DMS79 (cell line): Measurements from ENCODE around the gene XKR3.
"Not testable (repeated sequence)": the region's sequence is repeated elsewhere in the genome, so short reads cannot be mapped to it uniquely, and the experiment has no call there.

Source experiments
- DNase-seq: peaks from one replicate; lab custom pipeline; 2025; lab: John Stamatoyannopoulos, UW

Gene XKR3

DNA sequence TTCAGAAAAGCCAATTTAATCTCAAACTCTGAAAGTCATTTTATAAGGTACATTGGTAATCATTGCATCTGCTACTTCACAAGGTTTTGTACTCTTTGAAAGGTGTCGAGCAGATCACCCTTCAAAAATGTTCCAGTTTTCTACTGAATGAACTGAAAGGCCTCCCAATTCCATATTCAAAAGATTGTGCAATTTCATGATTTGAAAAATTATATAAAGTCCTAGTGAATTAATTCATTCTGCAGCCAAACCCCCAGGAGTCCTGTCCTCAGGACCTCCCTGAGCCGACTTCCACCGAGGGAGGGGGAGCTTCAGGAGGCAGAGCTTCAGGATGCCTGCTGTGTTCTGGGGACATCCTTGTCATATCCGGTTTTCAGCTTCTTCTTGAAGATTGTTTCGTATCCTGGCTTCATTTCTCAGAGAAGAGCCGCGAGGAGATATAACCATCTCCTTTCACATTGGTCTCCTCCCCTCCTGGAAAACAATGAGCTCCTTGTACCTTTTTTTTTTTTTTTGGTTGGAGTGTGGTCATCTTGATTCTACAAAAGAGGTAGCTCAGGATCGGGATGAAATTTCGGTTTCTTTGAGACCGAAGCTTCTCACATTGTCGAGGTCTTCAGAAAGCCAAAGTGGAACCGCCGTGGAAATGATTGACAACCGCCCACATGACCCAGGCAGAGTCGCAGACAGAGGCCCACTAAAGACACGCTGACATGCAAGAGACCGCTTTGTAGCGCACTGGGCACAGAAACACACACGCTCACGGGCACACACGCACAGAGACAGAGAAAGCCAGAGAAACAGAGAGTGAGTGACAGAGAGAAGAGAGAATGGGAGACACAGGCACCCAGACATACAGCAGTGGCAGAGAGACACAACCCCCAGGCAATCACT lies 77.7 kb downstream of the XKR3 start:
- DNase-seq = not testable (repeated sequence)

DNA sequence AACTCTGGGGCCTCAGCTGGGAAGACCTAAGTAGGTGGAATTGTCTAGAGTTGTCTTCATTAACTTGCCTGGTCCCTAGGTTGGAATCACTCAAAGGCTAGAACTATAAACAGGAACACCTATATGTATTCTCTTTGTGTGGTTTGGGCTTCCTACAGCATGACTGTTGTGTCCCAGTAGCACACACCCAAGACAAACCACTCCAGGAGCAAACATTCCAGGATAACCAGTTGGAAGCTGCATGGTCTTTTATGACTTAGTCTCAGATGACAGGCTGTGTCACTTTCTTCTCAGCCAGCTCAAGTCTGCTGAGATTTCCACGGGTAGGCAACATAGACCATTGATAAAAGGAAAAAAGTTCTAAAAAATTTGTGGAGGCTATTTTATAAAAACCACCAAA lies 90.9 kb downstream of the XKR3 start:
- DNase-seq = not testable (repeated sequence)
